HepG2 (cell line): ENCODE data around the gene DLG2. TPM values are rescaled to one million over a fixed set of nuclear protein-coding genes. Genes with fewer than 3 reads are reported as not detected.

ENCODE experiments used
- ATAC-seq: fragments of 200-7000 bp; cut with Tn5 transposase; 3 replicates; pipeline ENCODE4 v1.9.1; 2020; ENCODE audit warnings: mild to moderate bottlenecking, moderate library complexity
- BruUV-seq: library from RNA; stranded (reverse); fragments of 400-500 nt; replicated peaks from 2 replicates; lab custom pipeline; 2021; lab: Mats Ljungman, UMichigan
- CTCF ChIA-PET: fragments of 300-600 bp; formaldehyde crosslinking; extraction: SDS; loops from one replicate; lab custom pipeline; 2021; ENCODE audit warnings: low total read pairs, inconsistent platforms, low intra/inter-chr PET ratio; lab: Yijun Ruan, JAX
- POLR2A ChIA-PET: fragments of 350-600 bp; sonication (Branson Sonifier 250); formaldehyde crosslinking; loops from one replicate; lab custom pipeline; 2020; ENCODE audit warnings: antibody characterized with exemption, inconsistent platforms; lab: Yijun Ruan, JAX
- DNase-seq: peaks from one replicate; pipeline ENCODE4 v3.0.0-alpha.2; 2015; ENCODE audit warnings: low spot score
- FAIRE-seq: peaks from 3 replicates; lab custom pipeline; 2011; peaks lifted over from hg19 to GRCh38; lab: Jason Lieb, UNC
- H2AFZ ChIP-seq: one replicate; pipeline ENCODE4 v1.6.1; 2011; ENCODE audit warnings: low read length, inconsistent platforms
- H3K27ac ChIP-seq: fragments of 300-600 bp; 3 replicates; pipeline ENCODE4 v1.8.0; 2011; ENCODE audit warnings: mixed run types, mild to moderate bottlenecking, mixed read lengths, low read length, inconsistent platforms; ENCODE audit not compliant: insufficient read depth; ENCODE audit errors: extremely low read length
- H3K27me3 ChIP-seq, 2 experiments: fragments of 200-600 bp in 1 of 2; 2 replicates in 1 of 2; 3 replicates in 1 of 2; pipeline versions ENCODE4 v1.6.0 to v1.8.0; 2011; ENCODE audit warnings: low read length in 2 of 2, mild to moderate bottlenecking in 2 of 2, moderate library complexity in 2 of 2, inconsistent platforms in 1 of 2; ENCODE audit not compliant: insufficient read depth in 2 of 2, control insufficient read depth in 1 of 2
- H3K36me3 ChIP-seq, 2 experiments: fragments of 200-600 bp in 1 of 2; replicated peaks in 1 of 2; 2 replicates in 1 of 2; 3 replicates in 1 of 2; pipeline versions ENCODE4 v1.5.1 to v1.8.0; 2011; ENCODE audit warnings: low read length in 2 of 2, inconsistent platforms in 1 of 2; ENCODE audit not compliant: insufficient read depth in 2 of 2, control insufficient read depth in 1 of 2
- H3K4me1 ChIP-seq: 2 replicates; pipeline ENCODE4 v1.5.1; 2012; ENCODE audit warnings: low read length, inconsistent platforms; ENCODE audit not compliant: insufficient read depth
- H3K4me2 ChIP-seq: 2 replicates; pipeline ENCODE4 v1.6.0; 2011; ENCODE audit warnings: low read depth, low read length, inconsistent platforms
- H3K4me3 ChIP-seq, 3 experiments: fragments of 200-600 bp in 1 of 3; sonication (generic), shearing (Covaris generic) in 1 of 3; replicated peaks in 1 of 3; 2 replicates each; pipeline ENCODE4 v1.5.1; 2011 to 2016; ENCODE audit warnings: low read length in 3 of 3, inconsistent platforms in 2 of 3, low read depth in 2 of 3, mild to moderate bottlenecking in 2 of 3, control low read depth in 1 of 3, mixed read lengths in 1 of 3; ENCODE audit not compliant: insufficient read depth in 1 of 3
- H3K79me2 ChIP-seq: one replicate; pipeline ENCODE4 v1.6.1; 2011; ENCODE audit warnings: low read length, inconsistent platforms; ENCODE audit not compliant: insufficient read depth
- H3K9ac ChIP-seq: 2 replicates; pipeline ENCODE4 v1.6.0; 2011; ENCODE audit warnings: mild to moderate bottlenecking, low read depth, low read length, inconsistent platforms; ENCODE audit not compliant: insufficient read depth
- H3K9me3 ChIP-seq: 2 replicates; pipeline ENCODE4 v1.5.1; 2012; ENCODE audit warnings: mild to moderate bottlenecking, low read length
- H4K20me1 ChIP-seq: 2 replicates; pipeline ENCODE4 v1.6.0; 2011; ENCODE audit warnings: inconsistent platforms, mild to moderate bottlenecking, low read length, moderate library complexity; ENCODE audit not compliant: insufficient read depth
- ELF4 ChIP-seq: sonication (generic); formaldehyde crosslinking; IDR thresholded peaks from 2 replicates; pipeline ENCODE4 v1.5.0; 2020; ENCODE audit warnings: missing genetic modification reagents, mild to moderate bottlenecking, moderate library complexity, borderline replicate concordance
- KAT2B ChIP-seq: fragments of 150-350 bp; IDR thresholded peaks from 2 replicates; pipeline ENCODE4 v1.6.1; 2014; ENCODE audit warnings: low read depth, low read length, borderline replicate concordance
- SIN3A ChIP-seq: IDR thresholded peaks from 2 replicates; pipeline ENCODE4 v1.6.1; 2011; ENCODE audit warnings: low read depth, mild to moderate bottlenecking, control low read depth, low read length, borderline replicate concordance
- SP4 ChIP-seq: sonication (generic); formaldehyde crosslinking; IDR thresholded peaks from 2 replicates; pipeline ENCODE4 v1.8.1; 2023; ENCODE audit warnings: mild to moderate bottlenecking, missing genetic modification reagents
- YEATS2 ChIP-seq: sonication (generic); formaldehyde crosslinking; IDR thresholded peaks from 2 replicates; pipeline ENCODE4 v1.4.0; 2020; ENCODE audit warnings: missing genetic modification reagents, borderline replicate concordance
- ZNF121 ChIP-seq: sonication (generic); formaldehyde crosslinking; IDR thresholded peaks from 2 replicates; pipeline ENCODE4 v1.5.0; 2020; ENCODE audit warnings: mild to moderate bottlenecking, missing genetic modification reagents
- in situ Hi-C: cut with HindIII; loops from 2 replicates; pipeline ENCODE4 v1.10.0; 2017; ENCODE audit warnings: low pct_unique_long_range_greater_than_20kb; ENCODE audit not compliant: extremely low pct_ligation_motif_present
- intact Hi-C: fragments of 100-400 bp; cut with micrococcal nuclease; formaldehyde crosslinking; loops from one replicate; pipeline ENCODE4 v1.10.0; 2022; ENCODE audit not compliant: unreplicated experiment
- polyA plus RNA-seq, 8 experiments: library from polyadenylated mRNA; depleted of rRNA in 3 of 8; stranded (reverse) in 7 of 8; unstranded in 1 of 8; fragments of >200 nt; fragmentation: Illumina TruSeq in 4 of 8; extraction: Trizol in 4 of 8; gene quantifications; 2 replicates each; pipeline versions ENCODE4 v1.2.1 to v1.2.3, GENCODE V29; 2011 to 2016; ENCODE audit warnings: low read depth in 4 of 8, missing spikeins in 1 of 8, mixed read lengths in 1 of 8; ENCODE audit not compliant: insufficient read depth in 1 of 8
- total RNA-seq, 5 experiments: library from RNA; depleted of rRNA; stranded (reverse); fragments of >200 nt; fragmentation: Illumina TruSeq; extraction: Trizol; gene quantifications; 2 replicates each; pipeline ENCODE4 v1.2.3, GENCODE V29; 2016; ENCODE audit warnings: low read depth in 1 of 5
- TF ChIP-seq, protein P1 (sequence below): sonication (generic); formaldehyde crosslinking; IDR thresholded peaks from 2 replicates; pipeline ENCODE4; 2020; ENCODE audit warnings: missing genetic modification reagents, mild to moderate bottlenecking, borderline replicate concordance

Gene DLG2
- total and polyA plus RNA-seq, 2 of the 13 experiments (the other 11 are each of a cell fraction or from before 2014, with no cell fraction given), result 0.46 to 1.0 TPM

DNA sequence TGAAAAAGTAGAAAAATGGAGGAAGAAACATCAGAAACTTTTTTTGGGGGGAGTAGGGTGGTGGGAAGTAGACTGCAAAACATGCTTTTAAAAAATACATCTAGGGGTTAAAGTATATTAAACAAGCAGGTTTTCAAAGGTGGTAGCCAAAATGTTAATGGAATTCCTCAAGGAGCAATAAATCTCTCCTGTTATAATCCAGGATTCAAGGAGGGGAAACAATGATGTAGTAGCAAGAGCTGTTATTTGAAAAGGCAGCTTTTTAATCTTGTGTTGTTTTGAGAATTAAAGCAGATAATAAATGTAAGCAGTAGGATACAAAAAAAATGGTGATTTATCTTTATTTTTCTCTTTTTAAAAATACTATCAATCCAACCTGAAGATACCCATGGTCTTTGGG, 1604.4 kb downstream of the DLG2 start:
- Histone ChIP-seq H4K20me1 (no peaks in the 10 kb centered on the region), H3K4me1 (no peaks in the 10 kb centered on the region), H3K9me3 (no peaks in the 10 kb centered on the region), H2AFZ (no peak overlapping the region), H3K9ac (no peak overlapping the region), H3K36me3 (no peaks in the 10 kb centered on the region), H3K4me2 (no peak overlapping the region), H3K27me3 (no peaks in the 10 kb centered on the region), H3K79me2 (no peaks in the 10 kb centered on the region), H3K27ac (no peak overlapping the region), H3K4me3 (no peak overlapping the region)
- CTCF ChIA-PET, result no interaction called here
- no TSS peak for BruUV-seq
- ATAC-seq, result no peak
- TF ChIP-seq SP4, result no peak
- no peak for TF ChIP-seq KAT2B
- no peak for TF ChIP-seq SIN3A
- TF ChIP-seq ZNF121 (CRISPR knock-in tag), result no peak
- TF ChIP-seq YEATS2 (CRISPR knock-in tag), result no peak
- TF ChIP-seq, protein P1, sequence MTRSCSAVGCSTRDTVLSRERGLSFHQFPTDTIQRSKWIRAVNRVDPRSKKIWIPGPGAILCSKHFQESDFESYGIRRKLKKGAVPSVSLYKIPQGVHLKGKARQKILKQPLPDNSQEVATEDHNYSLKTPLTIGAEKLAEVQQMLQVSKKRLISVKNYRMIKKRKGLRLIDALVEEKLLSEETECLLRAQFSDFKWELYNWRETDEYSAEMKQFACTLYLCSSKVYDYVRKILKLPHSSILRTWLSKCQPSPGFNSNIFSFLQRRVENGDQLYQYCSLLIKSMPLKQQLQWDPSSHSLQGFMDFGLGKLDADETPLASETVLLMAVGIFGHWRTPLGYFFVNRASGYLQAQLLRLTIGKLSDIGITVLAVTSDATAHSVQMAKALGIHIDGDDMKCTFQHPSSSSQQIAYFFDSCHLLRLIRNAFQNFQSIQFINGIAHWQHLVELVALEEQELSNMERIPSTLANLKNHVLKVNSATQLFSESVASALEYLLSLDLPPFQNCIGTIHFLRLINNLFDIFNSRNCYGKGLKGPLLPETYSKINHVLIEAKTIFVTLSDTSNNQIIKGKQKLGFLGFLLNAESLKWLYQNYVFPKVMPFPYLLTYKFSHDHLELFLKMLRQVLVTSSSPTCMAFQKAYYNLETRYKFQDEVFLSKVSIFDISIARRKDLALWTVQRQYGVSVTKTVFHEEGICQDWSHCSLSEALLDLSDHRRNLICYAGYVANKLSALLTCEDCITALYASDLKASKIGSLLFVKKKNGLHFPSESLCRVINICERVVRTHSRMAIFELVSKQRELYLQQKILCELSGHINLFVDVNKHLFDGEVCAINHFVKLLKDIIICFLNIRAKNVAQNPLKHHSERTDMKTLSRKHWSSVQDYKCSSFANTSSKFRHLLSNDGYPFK (CRISPR knock-in tag), result no peak
- no peak for TF ChIP-seq ELF4 (CRISPR knock-in tag)
- POLR2A ChIA-PET, result no interaction called here
- DNase-seq, result no peak
- FAIRE-seq, result no peak
- in situ Hi-C loops (no loop called here), intact Hi-C loops (no loop called here)
